GM21528 (cell line): ENCODE results near the gene WWOX.

ENCODE experiments used
- ATAC-seq: cut with Tn5 transposase; IDR thresholded peaks from one replicate; pipeline ENCODE4 v1.9.1; 2021; ENCODE audit warnings: mild to moderate bottlenecking, moderate library complexity; ENCODE audit not compliant: unreplicated experiment, low FRiP score

WWOX gene

DNA sequence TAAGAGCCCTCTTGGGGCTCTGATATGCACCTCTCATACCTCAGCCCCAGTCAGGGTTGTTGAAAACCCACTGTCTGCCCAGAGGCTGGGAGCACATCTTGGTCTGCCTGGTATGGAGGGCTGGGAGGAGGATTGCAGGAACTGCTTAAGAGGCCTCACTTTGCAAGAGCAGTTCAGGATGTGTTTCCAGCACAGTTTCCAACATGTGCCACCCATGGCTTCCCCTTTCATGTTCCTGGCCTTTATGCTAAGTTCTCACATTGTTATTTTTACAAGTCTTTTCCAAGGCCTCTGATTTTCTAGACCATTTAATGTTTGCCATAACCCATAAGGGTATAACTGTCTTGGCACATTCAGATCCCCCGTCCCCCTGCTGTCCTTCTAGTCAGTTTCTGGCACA is 155.4 kb downstream of the WWOX start:
- ATAC-seq = no peak

DNA sequence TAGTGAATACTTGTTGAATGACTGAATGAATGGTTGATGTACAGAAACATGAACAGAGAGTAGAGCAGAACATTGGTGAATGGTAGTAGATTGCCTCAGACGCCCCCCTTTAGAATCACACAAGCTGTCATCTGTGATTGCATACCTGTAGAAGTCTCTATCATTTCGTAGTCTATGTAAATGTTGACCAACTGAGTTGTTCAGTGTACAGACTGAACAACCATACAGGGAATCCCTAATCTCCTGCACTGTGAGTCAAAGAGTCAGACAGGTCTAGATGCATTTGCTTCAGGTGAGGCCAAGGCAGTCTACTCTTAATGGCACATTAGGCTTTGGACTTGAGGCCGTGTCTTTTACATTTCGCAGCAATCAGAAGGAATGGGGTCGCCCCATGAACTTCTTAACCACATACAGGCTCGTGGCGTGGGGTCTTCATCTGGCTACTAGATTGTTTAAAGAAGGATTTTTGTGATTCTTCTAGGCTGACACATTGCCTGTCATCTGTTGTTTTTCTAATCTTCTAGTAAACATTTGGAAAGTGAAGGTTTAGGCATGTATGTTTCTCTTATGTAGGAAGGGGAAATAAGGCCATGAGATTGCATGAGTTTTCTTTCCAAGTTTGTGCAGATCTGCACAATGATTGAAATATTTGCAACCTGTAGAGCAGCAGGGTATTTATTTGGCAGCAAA is 157.4 kb downstream of the WWOX start:
- no peak for ATAC-seq

DNA sequence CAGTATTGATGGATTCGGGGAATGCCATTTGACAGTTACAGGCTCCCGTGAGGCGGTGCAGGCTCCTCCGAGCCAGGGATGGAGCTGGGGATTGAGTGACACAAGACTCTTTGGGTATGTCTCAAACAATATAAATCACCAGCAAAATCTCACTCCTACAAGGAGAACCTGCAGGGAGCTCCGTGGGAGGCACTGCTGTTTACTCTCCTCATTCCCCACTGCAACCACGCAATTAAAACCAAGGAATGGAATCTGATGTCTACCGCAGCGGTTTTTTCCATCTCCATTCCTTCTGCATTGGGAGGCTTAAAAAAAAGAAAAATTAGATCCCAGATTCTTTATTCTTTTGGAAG is 157.9 kb downstream of the WWOX start:
- no peak for ATAC-seq

DNA sequence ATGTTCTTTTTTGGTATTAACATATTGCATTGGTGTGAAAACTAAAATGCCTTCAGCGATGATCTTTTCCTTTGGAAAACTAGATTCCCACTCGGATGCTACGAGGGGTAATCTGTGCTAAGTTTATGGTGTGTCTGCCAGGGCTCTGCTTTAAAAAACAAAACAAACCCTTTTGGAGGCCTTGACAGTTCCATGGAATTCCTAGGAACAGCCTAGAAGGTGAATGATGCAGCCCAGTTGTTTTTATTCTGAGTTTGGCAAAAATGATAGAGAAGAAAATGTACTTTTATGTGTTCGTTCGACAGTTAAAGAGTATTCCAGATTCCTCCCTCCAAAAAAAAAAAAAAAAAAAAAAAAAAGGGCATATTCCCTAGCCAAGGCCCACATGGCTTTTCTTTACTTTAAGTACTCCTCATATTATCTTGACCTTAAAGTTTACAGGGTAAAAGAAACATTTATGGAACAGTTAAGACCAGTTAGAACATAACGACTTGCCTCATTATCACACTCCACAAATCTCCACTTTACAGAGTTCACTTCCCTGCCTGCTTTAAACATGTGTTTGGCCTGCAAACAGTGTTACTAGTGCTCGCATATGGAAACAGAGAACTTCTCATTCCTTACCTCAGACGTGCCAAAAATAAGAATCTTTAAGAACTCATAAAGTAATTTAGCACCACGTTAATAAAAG is 159.1 kb downstream of the WWOX start:
- no peak for ATAC-seq

DNA sequence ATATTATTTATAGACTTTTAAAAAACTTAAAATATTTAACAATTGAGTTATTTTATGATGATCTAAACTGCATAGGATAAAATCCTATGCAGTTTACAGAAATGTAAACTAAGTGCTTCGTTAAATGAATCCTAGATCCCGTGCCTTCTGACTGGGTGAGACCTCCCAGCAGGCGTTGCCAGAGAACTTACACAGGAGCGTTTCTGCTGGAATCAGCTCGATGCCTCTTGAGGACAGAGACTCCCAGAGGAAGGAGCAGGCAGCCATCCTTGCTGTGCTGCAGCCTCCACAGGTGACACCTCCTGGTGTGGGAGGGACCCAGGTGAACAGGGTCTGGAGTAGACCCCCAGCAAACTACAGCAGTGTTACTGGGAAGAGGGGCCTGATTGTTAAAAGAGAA is 160.4 kb downstream of the WWOX start:
- no peak for ATAC-seq

DNA sequence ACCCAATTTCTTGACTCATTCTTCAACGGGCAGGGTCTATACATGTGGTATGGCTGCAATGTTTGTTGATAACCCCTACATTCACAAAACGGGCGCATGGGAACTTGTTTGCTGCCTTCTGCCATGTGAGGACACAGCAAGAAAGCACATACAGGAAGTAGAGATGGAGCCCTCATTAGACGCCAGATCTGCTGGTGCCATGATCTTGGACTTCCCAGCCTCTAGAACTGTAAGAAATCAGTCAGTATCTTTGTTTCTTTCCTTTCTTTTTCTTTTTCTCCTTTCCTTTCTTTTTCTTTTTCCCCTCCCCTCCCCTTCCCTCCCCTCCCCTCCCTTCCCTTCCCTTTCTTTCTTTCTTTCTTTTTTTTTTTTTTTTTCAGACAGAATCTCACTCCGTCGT is 165.2 kb downstream of the WWOX start:
- ATAC-seq = no peak

DNA sequence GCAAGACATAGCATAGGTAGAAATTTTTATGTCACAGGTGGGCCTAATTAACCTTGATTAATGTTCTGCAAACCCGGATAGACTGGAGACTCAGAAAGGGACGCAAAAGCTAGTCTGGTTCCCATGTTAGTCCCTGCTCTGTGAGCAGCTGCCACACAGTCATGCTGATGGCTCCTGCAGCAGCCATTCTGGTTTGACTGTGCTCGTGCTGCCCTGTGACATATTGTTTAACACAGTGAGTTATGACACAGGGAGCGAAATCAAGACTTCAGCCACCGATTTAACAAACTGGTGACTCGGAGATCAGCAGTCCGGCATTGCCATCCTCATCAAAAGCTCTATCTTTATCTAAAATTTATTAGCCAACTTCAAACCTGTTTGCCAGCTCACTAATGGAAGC is 169.8 kb downstream of the WWOX start:
- no peak for ATAC-seq

DNA sequence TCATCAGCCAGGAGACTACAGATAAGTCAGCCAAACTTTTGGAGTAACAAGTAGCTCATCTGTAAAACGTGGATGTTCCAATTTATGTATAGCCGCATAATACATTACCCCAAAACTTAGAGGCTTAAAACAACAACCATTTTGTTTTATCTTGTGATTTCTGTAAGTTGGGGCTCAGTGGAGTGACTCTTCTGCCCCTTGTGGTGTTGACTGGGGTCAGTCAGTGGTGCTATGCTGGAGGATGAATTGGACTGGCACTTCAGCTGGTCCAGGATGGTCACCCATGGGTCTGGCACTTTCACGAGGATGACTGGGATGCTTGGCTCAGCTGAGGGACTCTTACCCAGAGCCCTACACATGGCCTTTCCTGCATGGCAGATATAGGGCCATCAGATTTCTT is 172.5 kb downstream of the WWOX start:
- no peak for ATAC-seq

DNA sequence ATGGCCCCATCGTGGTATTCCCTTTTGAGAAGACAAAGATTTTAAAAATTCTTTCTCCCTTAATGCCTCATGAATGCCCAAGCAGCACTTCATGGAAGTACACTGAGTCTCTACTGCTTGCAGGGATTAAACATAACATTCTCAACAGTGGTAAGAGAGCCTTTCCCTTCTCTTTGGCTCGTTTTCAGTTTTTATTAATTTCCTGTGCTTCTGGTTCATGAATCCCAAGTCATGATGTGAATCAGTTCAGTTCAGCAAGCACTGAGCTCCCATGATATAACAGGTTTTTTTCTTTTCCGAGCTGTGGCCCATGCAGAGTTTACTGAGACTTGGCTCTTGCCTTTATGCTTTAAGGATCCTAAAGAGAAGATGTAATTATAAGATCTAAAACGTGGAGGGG is 175.3 kb downstream of the WWOX start:
- no peak for ATAC-seq

DNA sequence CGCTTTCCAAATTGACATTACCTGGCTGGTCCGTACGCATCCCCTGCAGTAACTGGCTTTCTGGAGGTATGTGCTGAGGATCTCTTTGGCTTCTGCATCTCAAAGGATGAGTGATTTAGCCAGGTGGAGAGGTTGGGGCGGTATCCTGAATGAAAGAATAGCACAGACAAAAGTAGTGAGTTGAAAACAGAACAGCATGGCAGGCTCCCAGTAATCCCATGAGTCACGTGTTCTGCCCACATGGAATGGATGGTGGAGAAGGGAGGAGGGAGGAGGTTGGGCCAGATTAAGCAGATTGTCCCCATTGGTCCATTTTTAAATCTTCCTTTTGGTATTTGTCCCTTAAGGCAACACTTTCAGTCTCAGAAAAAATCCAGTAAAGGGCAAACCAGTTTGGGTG is 176.0 kb downstream of the WWOX start:
- no peak for ATAC-seq

DNA sequence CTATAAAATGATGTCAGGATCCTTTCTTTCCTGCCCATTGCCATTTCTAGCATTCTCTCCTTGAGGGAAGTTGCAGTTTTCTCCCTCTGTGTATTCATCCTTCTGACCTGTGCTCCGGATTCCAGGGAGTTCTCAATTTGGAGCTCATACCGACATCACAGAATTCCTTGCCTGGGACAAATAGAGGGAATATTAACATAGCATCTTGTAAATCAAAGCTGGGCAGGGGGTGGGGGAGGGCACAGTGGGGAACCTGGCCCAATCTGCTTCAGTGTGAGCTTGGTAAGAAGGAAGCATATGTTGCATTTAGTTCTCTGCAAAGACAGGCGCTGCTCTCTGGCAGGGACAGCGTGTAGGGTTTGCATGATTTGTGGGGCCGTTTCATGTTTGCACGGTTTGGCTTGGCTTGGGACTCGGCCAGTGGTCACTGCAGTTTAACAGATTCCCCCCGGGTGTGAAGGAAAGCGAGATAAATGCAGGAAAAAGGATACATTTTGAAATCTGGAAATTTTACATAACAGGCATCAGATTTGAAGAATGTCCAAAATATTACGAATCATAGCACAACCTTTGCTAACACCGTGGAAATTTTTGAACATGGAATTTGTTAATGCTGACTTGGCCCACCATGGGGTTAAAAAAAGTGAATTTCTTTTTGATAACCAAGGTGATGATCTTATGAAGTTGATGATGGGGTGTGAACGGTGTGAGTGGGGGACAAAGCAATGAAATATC is 178.0 kb downstream of the WWOX start:
- no peak for ATAC-seq

DNA sequence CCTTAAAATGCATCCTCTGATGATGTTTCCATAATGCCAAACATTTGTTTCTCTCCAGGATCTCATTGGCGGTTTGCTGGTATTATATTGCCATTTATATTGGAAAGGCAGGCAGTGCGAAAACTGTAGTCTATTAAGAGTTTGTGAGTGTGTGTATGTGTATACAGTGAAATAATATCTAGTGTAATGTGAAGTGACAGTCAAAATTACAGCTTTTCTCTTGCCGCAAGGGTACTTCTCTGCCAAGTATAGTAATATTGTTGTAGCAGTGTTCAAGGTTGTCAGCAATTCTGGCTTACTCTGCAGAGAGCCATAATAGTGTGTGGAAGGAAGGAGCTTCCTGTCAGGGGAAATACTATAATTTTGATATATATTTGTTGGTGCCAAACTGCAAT is 178.6 kb downstream of the WWOX start:
- ATAC-seq = no peak

DNA sequence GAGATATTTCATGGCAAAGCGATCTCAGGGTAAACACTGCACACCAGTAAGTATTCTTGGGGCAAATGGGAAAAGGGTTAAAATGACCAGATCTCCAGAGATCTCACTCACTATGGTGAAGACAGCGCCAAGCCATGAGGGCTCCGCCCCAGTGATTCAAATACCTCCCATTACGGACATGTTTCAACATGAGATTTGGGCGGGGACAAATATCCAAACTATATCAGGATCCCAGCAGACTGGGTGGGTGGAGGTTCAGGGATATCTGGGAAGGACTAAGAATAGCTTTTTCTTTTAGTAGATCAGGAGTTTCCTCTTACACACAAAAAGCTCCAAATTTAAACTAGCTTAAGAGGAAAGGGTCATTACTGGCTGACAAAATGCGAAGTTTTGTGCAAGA is 181.7 kb downstream of the WWOX start:
- ATAC-seq = no peak

DNA sequence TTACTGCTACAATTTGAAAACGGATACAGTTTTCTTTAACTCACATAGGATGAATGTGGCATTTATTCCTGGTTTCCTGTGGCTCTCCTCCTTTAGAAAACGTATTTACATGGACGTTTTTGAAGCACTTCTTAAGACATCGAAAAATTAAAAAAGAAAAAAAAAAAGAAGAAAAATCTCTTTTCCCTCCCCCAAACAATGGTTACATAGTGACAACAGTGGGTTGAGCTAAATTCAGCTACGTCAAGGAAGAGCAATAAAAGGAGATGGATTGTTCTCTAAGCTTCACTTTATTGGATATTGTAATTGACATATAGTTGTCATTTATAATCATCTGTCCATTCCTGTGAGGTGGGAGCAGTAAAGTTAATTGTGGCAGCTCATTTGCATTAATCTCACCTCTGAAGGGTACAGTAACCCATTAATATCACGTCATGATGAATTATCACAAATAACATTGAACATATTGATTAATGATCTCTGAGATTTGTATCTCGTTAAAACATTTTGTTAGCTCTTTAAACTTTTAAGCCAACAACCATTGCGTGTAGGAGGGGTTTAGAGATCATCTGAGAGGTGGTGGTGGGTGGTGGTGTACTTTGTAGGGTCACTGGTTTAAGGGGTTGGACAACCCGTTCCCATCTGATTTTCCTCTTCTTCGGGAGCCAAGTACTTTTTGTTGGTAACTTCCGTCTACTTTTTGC is 184.2 kb downstream of the WWOX start:
- ATAC-seq = no peak

DNA sequence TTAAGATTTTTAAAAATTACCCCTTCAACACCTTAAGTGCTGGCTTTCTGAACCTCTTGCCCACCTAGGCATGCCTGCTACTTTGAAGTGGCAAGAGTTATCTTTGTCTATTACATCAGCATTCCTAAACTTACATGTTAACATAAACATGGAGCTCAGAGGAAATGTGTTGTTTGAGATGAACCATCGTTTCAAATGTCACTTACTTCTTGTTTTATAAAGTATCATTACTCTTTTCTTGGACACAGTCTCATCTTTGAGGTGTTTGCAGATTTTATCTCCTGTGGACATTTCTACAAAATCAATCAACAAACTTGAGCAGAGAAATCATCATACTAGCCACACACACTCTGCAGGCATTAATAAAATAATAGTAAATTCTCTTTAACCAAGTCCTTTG is 184.9 kb downstream of the WWOX start:
- ATAC-seq = no peak

DNA sequence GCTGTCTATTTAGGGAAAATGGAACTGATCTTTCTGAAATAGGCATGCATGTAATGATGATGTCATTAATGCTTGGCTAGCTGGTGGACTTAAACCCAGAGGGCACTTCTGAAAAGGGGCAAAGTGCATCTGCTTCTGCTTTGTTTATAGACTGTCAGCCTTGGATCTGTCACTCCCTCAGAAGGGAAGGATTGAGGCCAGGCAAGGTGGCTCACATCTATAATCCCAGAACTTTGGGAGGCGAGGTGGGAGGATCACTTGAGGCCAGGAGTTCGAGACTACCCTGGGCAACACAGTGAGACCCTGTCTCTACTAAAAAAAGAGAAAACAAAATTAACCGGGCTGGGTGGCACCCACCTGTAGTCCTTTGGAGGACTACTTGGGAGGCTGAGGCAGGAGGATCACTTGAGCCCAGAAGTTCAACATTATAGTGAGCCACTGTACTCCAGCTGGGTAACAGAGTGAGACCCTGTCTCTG is 185.5 kb downstream of the WWOX start:
- no peak for ATAC-seq

DNA sequence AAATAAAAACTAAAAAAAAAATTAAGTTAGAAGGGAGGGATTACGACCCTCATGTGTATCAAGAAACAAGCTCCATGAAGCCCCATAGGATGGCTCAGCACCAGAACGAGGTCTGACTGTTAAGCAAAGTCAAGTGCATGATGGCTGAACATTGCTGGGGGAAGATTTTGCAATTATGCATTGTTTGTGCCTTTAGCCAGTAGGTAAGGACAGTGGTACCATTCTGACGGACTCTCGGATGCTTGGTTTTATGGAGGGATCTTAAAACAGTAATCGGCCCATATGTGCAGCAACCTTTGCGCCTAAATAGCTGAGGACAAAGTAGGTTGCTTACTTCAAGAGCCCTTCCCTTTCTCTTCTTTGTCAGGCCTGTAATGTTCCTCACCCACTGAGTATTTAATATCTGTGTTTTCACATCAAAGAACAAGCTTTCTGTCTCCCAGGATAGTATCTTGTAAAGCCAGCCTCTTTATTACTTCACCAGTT is 186.0 kb downstream of the WWOX start:
- ATAC-seq = no peak

DNA sequence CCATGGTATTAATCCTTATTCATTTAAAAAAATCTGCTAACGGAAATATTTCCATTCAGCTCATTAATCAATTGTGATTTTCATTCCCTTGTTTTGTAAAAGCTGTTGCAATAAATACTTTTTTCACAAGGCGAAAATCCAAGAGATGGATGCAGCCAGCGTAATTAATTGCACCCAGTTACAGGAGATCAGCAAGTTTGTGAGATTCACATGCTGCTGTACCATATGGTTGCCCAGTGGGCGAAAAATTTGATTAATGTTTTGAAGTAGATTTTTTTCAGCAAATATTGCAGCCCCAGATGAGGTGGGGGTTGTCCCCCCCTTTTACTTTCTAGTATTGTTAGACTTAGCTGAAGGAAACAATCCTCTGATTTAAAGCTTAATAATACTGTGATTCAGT is 186.6 kb downstream of the WWOX start:
- ATAC-seq = no peak

DNA sequence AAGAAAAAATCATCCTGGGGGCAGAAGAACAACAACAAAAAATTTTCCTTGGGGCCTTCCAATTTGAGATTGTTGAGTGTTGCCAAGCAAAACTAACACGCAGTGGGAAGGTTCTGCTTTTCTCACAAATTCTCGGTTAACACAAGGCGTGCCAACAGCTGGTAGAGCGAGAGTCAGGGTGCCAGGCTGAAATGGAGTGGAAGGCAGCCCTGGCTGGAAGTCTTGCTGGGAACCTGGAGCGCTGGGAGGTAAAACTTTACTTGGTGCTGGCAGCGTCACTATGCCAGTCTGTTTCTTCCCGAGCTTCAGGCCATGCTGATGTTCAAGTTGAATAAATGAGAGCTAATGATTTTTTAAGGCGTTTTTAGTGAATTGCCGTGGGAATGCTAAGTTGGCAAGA is 189.4 kb downstream of the WWOX start:
- ATAC-seq = no peak

DNA sequence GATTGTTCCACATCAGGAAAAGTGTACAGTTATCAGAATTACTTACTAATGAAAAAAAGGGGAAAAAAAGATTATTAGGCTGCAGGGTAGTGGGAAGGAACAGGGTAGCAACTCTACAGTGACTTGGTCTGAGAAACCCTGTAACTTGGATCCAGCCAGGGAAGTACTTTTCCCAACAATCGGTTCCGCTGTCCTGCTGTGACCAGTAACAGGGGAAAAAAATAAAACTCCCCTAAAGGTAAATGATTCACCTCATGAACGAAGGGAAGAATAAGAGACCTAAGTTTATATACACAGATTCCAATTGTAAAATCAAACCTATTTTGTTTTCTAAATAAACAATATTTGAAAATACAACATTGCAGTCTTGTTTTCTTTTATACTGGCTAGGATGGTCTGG is 189.9 kb downstream of the WWOX start:
- ATAC-seq = no peak

DNA sequence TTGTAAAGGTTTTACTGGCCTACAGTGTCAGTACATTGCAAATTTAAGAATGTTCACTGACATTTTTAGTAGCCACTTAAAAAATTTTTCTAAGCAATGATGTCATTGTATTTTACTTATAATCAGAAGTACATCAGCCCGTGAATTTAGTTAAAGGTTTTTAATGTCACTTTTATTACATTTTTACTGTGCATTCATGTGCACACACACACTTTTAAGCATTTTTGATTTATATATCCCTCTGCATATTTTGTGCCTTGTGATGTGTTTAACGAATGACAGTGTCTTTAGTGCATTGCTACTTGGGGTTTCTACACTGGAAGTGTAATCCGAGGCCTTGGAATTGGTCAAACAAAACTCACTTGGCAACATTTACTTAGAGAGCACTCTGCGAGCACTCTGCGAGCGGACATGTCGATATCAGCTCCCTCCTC is 190.4 kb downstream of the WWOX start:
- no peak for ATAC-seq
